Kidney (tissue), 14 donors: ENCODE results near the gene FAM131C. TPM values are rescaled to one million over a fixed set of nuclear protein-coding genes. Genes with fewer than 3 reads are reported as not detected.
"Not testable (repeated sequence)": the region's sequence is repeated elsewhere in the genome, so short reads cannot be mapped to it uniquely, and the experiment has no call there.

Source experiments
- DNase-seq, 5 donors: peaks; one replicate each; pipeline ENCODE4 v3.0.0-alpha.2; 2013 to 2020
- FAIRE-seq: peaks from 2 replicates; lab custom pipeline; 2012; peaks lifted over from hg19 to GRCh38; lab: Jason Lieb, UNC
- H3K27ac ChIP-seq, 2 donors: one replicate each; pipeline ENCODE4 v1.7.0; 2013; ENCODE audit warnings: low read depth in 2 of 2, low read length in 2 of 2, inconsistent platforms in 1 of 2
- H3K27me3 ChIP-seq: one replicate; pipeline ENCODE4 v1.7.1; 2013; ENCODE audit warnings: low read length, inconsistent platforms; ENCODE audit not compliant: control insufficient read depth, insufficient read depth
- H3K36me3 ChIP-seq, 3 donors: one replicate each; pipeline versions ENCODE4 v1.7.0 to v1.7.1; 2013; ENCODE audit warnings: low read length in 3 of 3, control low read depth in 1 of 3, inconsistent platforms in 1 of 3; ENCODE audit not compliant: insufficient read depth in 3 of 3, control insufficient read depth in 2 of 3
- H3K4me1 ChIP-seq, 3 donors: one replicate each; pipeline versions ENCODE4 v1.7.0 to v1.7.1; 2013; ENCODE audit warnings: low read length in 3 of 3, inconsistent platforms in 1 of 3, low read depth in 1 of 3; ENCODE audit not compliant: control insufficient read depth in 2 of 3, insufficient read depth in 2 of 3
- H3K4me3 ChIP-seq, 3 donors: one replicate each; pipeline versions ENCODE4 v1.7.0 to v1.8.1; 2013; ENCODE audit warnings: low read length in 3 of 3, control low read depth in 1 of 3, inconsistent platforms in 1 of 3
- H3K9ac ChIP-seq, 3 donors: one replicate each; pipeline versions ENCODE4 v1.7.0 to v1.7.1; 2013; ENCODE audit warnings: low read length in 3 of 3, control low read depth in 1 of 3, inconsistent platforms in 1 of 3
- H3K9me3 ChIP-seq, 3 donors: one replicate each; pipeline versions ENCODE4 v1.7.0 to v1.7.1; 2013; ENCODE audit warnings: low read length in 3 of 3, control low read depth in 1 of 3, inconsistent platforms in 1 of 3; ENCODE audit not compliant: control insufficient read depth in 2 of 3, insufficient read depth in 1 of 3
- intact Hi-C: fragments of 100-400 bp; cut with DNase I; formaldehyde crosslinking; loops from one replicate; pipeline ENCODE4 v1.11.1; 2022
- polyA plus RNA-seq: library from polyadenylated mRNA; stranded (reverse); fragments of 350-450 nt; fragmentation: Illumina TruSeq; extraction: RNeasy Lipid Tissue Mini Kit (QIAGEN cat#74804); gene quantifications from one replicate; pipeline ENCODE4 v1.2.3, GENCODE V29; 2014; ENCODE audit warnings: low read depth, low replicate concordance; ENCODE audit not compliant: insufficient read depth
- total RNA-seq: library from RNA; stranded (reverse); fragmentation: NEBNext Ultra II Directional; extraction: Animal tissue kit (Norgen Biotek cat#: 25700); gene quantifications from one replicate; pipeline ENCODE4 v1.2.1, GENCODE V29; 2021
- TF ChIP-seq, protein P1 (sequence below): IDR thresholded peaks from 3 replicates; pipeline ENCODE4 v1.5.1; 2012; ENCODE audit warnings: mild to moderate bottlenecking, moderate library complexity, borderline replicate concordance; ENCODE audit not compliant: insufficient read depth; ENCODE audit errors: extremely low read depth
- donor health status: control.
- donor health status: control.
- donor health status: control.
- donor health status: control.
- donor health status: control.
- donor health status: DM: yes; HTN: yes; CAD: no.
- donor health status: Normal renal cell carcinoma (clear cell type).

FAM131C gene
- total and polyA plus RNA-seq, 2 donors from 2014 or later: 5.0 to 12.0 TPM

DNA sequence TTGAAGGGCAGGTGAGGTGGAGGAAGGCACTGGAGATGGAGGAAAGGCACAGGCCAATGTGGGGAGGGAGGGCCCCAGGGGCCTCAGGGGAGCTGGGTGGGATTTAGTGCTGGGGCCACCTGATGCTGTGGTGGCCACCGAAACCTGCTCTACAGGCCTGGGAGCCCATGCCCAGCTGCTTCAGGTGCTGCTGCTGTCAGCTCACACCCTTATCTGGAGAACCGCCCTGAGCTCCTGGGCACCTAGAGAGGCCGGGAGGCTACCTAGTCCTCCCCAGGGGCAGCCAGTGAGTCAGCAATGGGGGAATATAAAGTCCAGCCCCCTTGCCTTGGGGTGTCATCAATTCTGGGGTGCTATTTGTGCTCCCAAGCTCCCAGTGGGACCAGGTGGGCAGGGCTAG lies 12.2 kb downstream of the FAM131C start:
- Histone ChIP-seq H3K36me3 (no peaks in the 10 kb centered on the region), H3K27me3 (no peaks in the 10 kb centered on the region), H3K4me1 (peaks cover 0 to 11% (median 7%) of the 10 kb centered on the region in 3 donors), H3K9ac (no peak overlapping the region), H3K27ac (no peak overlapping the region), H3K4me3 (no peak overlapping the region), H3K9me3 (no peaks in the 10 kb centered on the region)
- TF ChIP-seq, protein P1, sequence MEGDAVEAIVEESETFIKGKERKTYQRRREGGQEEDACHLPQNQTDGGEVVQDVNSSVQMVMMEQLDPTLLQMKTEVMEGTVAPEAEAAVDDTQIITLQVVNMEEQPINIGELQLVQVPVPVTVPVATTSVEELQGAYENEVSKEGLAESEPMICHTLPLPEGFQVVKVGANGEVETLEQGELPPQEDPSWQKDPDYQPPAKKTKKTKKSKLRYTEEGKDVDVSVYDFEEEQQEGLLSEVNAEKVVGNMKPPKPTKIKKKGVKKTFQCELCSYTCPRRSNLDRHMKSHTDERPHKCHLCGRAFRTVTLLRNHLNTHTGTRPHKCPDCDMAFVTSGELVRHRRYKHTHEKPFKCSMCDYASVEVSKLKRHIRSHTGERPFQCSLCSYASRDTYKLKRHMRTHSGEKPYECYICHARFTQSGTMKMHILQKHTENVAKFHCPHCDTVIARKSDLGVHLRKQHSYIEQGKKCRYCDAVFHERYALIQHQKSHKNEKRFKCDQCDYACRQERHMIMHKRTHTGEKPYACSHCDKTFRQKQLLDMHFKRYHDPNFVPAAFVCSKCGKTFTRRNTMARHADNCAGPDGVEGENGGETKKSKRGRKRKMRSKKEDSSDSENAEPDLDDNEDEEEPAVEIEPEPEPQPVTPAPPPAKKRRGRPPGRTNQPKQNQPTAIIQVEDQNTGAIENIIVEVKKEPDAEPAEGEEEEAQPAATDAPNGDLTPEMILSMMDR: no peak
- DNase-seq (no peak), FAIRE-seq (no peak)
- intact Hi-C loops: no loop called here

DNA sequence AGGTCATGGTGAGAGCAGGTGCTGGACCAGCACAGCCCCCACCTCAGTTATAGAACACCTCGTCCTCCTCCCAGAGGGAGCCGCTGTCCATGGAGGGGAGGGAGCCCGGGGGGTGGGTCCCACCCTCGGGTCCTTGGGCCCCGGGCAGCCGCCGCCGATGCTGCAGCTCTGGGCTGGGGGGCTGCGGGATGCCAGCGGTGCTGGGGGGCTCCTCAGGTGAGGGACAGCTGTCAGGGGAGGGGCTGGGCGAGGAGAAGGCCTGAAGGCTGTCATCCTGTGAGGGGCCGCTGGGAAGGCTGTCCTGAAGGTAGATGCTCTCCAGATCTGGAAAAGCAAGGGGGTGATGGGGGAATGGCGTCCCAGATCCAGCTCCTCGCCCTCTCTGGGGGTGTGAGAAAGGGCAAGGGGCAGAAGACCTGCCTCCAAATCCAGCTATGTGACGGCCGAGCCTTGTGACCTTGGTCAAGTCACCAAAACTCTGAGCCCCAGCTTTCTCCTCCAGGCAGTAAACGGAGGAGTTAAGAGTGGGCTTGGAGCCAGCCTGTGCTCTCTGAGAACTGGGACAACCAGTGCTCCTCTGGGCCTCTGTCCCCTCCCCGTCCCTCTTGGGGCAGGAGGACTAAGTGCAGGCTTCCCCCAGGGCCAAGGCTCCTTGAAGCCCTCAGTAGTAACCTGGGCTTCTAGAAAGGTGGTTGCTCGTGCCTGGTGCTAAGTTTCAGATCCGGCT lies 14.9 kb downstream of the FAM131C start:
- not testable (repeated sequence) for H3K4me3 ChIP-seq, H3K4me1 ChIP-seq, H3K9ac ChIP-seq, FAIRE-seq, H3K9me3 ChIP-seq, H3K27ac ChIP-seq, DNase-seq, H3K27me3 ChIP-seq, H3K36me3 ChIP-seq
- intact Hi-C loops: loop anchor here (10.0 kb wide), 1 partner anchor 54 kb away; the partner anchor contains the start of gene SRARP

DNA sequence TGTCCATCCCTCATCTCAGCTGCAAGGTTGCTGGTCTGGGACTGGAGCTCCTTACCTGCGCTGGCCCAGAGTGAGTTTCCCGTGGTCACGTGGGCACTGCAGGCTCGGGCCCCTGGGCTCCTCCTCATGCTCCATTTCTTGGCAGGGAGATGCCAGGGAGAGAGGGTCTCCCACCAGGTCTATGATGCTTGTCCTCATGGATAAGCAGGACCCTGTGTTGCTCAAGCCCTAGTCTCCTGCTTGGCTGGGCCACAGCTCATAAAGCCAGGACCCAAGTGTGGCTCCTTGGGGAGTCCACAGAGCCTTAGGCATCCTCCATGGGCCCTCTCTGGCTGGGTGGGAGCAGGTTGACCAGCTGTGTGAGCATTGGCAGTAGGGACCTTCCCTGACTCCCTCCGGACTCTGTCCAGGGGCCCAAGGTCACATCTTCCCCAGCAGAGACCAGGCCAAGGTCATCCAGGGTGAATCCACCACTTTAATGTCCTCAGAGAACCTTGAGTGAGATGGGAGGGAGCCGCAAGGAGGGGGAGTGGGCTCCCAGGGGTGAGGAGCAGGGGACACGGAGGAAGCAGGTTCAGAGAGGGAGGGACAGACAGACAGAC lies 16.0 kb downstream of the FAM131C start:
- not testable (repeated sequence) for H3K4me3 ChIP-seq, H3K27me3 ChIP-seq, H3K36me3 ChIP-seq, DNase-seq, H3K9me3 ChIP-seq, H3K9ac ChIP-seq, H3K4me1 ChIP-seq, FAIRE-seq
- peak overlapping the region in 1 of 2 donors; percentile 36 for H3K27ac ChIP-seq
- intact Hi-C loops: loop anchor here (10.0 kb wide), 1 partner anchor 53 kb away; the partner anchor contains the start of gene SRARP

DNA sequence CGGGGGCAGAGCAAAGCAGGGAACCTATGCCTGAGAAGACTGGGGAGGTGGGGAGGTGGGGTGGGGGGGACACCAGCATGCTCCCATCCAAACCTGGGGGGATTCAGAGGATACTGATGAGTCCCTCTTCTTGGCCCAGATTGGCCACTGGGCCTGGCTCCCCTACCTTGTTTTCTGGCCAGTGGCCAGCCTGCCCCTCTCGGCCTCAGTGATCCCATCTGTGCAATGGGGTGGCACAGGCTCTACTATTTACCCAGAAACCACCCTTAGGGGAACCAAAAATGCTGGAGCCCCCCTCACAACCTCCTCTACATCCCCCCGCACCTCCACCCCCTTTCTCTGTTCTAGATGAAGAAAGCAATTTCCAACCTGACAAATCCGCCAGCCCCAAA lies 16.9 kb downstream of the FAM131C start:
- intact Hi-C loops: loop anchor here (10.0 kb wide), 1 partner anchor 52 kb away; the partner anchor contains the start of gene SRARP
- not testable (repeated sequence) for H3K27ac ChIP-seq, H3K9me3 ChIP-seq, H3K9ac ChIP-seq, H3K36me3 ChIP-seq, DNase-seq, H3K27me3 ChIP-seq, H3K4me3 ChIP-seq, H3K4me1 ChIP-seq, FAIRE-seq
